GM23338 (cell line): ENCODE results near the gene FOXP1. TPM values are rescaled to one million over a fixed set of nuclear protein-coding genes. Genes with fewer than 3 reads are reported as not detected.

Source experiments
- ATAC-seq: fragments of 200-7000 bp; cut with Tn5 transposase; 3 replicates; pipeline ENCODE4 v1.9.1; 2020
- DNase-seq: peaks from one replicate; pipeline ENCODE4 v3.0.0-alpha.2; 2015; ENCODE audit warnings: low spot score
- H2AFZ ChIP-seq: fragments of 200-600 bp; sonication (generic); 2 replicates; pipeline ENCODE4 v1.8.0; 2016; ENCODE audit warnings: antibody characterized with exemption, mild to moderate bottlenecking, moderate library complexity
- H3F3A ChIP-seq: fragments of 200-600 bp; sonication (generic); replicated peaks from 2 replicates; pipeline ENCODE4 v1.8.0; 2017; ENCODE audit warnings: antibody characterized with exemption, mixed run types, low read depth
- H3K27ac ChIP-seq: fragments of 200-600 bp; sonication (generic); 2 replicates; pipeline ENCODE4 v1.6.1; 2016; ENCODE audit warnings: low read depth
- H3K27me3 ChIP-seq: fragments of 200-600 bp; sonication (generic); 2 replicates; pipeline ENCODE4 v1.8.0; 2016; ENCODE audit warnings: mild to moderate bottlenecking, mixed run types, moderate library complexity; ENCODE audit not compliant: insufficient read depth
- H3K36me3 ChIP-seq: fragments of 200-600 bp; sonication (generic); 2 replicates; pipeline ENCODE4 v1.8.0; 2016; ENCODE audit warnings: mild to moderate bottlenecking; ENCODE audit not compliant: insufficient read depth
- H3K4me1 ChIP-seq: fragments of 200-600 bp; sonication (generic); 2 replicates; pipeline ENCODE4 v1.8.0; 2016; ENCODE audit warnings: mild to moderate bottlenecking, moderate library complexity; ENCODE audit not compliant: insufficient read depth
- H3K4me2 ChIP-seq: fragments of 200-600 bp; sonication (generic); 2 replicates; pipeline ENCODE4 v1.7.1; 2017; ENCODE audit warnings: mixed run types
- H3K4me3 ChIP-seq: fragments of 200-600 bp; sonication (generic); 2 replicates; pipeline ENCODE4 v1.6.1; 2016; ENCODE audit warnings: mixed run types
- H3K79me2 ChIP-seq: fragments of 200-600 bp; sonication (generic); replicated peaks from 2 replicates; pipeline ENCODE4 v1.8.0; 2017; ENCODE audit warnings: mild to moderate bottlenecking; ENCODE audit not compliant: insufficient read depth
- H3K9me2 ChIP-seq: fragments of 200-600 bp; sonication (generic); 2 replicates; pipeline ENCODE4 v1.8.0; 2017; ENCODE audit not compliant: insufficient read depth
- H4K20me1 ChIP-seq: fragments of 200-600 bp; sonication (generic); replicated peaks from 2 replicates; pipeline ENCODE4 v1.8.0; 2017; ENCODE audit warnings: mild to moderate bottlenecking; ENCODE audit not compliant: insufficient read depth
- H3K27ac Mint-ChIP-seq: 2 replicates; pipeline ENCODE4 v1.8.0; 2020; ENCODE audit warnings: inconsistent platforms, mild to moderate bottlenecking, moderate library complexity, mixed read lengths
- H3K27me3 Mint-ChIP-seq: 3 replicates; pipeline ENCODE4 v1.8.0; 2022; ENCODE audit warnings: low read depth, mild to moderate bottlenecking, moderate library complexity, mixed read lengths, inconsistent platforms; ENCODE audit not compliant: insufficient read depth, poor library complexity
- H3K36me3 Mint-ChIP-seq: 3 replicates; pipeline ENCODE4 v1.8.0; 2021; ENCODE audit warnings: low read depth, mild to moderate bottlenecking, inconsistent platforms, moderate library complexity, mixed read lengths
- H3K4me1 Mint-ChIP-seq: 3 replicates; pipeline ENCODE4 v1.8.0; 2020; ENCODE audit warnings: mild to moderate bottlenecking, inconsistent platforms, mixed read lengths
- H3K4me3 Mint-ChIP-seq: 3 replicates; pipeline ENCODE4 v1.8.0; 2021; ENCODE audit warnings: moderate library complexity, mild to moderate bottlenecking, inconsistent platforms, mixed read lengths
- H3K9me3 Mint-ChIP-seq: 3 replicates; pipeline ENCODE4 v1.8.0; 2020; ENCODE audit warnings: moderate library complexity, mild to moderate bottlenecking, inconsistent platforms, mixed read lengths
- CREB1 ChIP-seq: fragments of 250-450 bp; sonication (Bioruptor Pico); IDR thresholded peaks from 2 replicates; pipeline ENCODE4 v1.5.0; 2020; ENCODE audit warnings: low read depth, mild to moderate bottlenecking, moderate library complexity
- ETS1 ChIP-seq: IDR thresholded peaks from 2 replicates; pipeline ENCODE4 v1.6.1; 2016; ENCODE audit warnings: antibody characterized with exemption
- EZH2 ChIP-seq: fragments of 200-600 bp; sonication (generic); IDR thresholded peaks from one replicate; pipeline ENCODE4 v1.8.0; 2017; ENCODE audit warnings: antibody characterized with exemption, mild to moderate bottlenecking, low read depth; ENCODE audit not compliant: unreplicated experiment
- EZH2phosphoT487 ChIP-seq: fragments of 200-600 bp; sonication (generic); IDR thresholded peaks from one replicate; pipeline ENCODE4 v1.8.1; 2018; ENCODE audit warnings: antibody characterized with exemption; ENCODE audit not compliant: unreplicated experiment
- JUNB ChIP-seq: IDR thresholded peaks from one replicate; pipeline ENCODE4 v1.6.1; 2016; ENCODE audit warnings: antibody characterized with exemption; ENCODE audit not compliant: unreplicated experiment
- REST ChIP-seq: IDR thresholded peaks from one replicate; pipeline ENCODE4 v1.6.1; 2018; ENCODE audit warnings: antibody characterized with exemption; ENCODE audit not compliant: unreplicated experiment
- ZNF331 ChIP-seq: fragments of 250-450 bp; sonication (Bioruptor Pico); IDR thresholded peaks from 2 replicates; pipeline ENCODE4 v1.5.0; 2020; ENCODE audit warnings: low read depth, mild to moderate bottlenecking, moderate library complexity
- ZNF462 ChIP-seq: fragments of 250-450 bp; sonication (Bioruptor Pico); IDR thresholded peaks from 2 replicates; pipeline ENCODE4 v1.5.0; 2020; ENCODE audit warnings: mild to moderate bottlenecking, moderate library complexity
- polyA plus RNA-seq: library from polyadenylated mRNA; unstranded; fragments of >200 nt; fragmentation: Nextera tagmentation; extraction: Ambion mirVana; gene quantifications from 2 replicates; pipeline ENCODE4 v1.2.1, GENCODE V29; 2016
- total RNA-seq: library from RNA; depleted of rRNA; stranded (reverse); fragments of >200 nt; shearing (Covaris generic); gene quantifications from 2 replicates; pipeline ENCODE4 v1.2.3, GENCODE V29; 2014

FOXP1 gene
- total and polyA plus RNA-seq, 2 experiments from 2014 or later: 32.9 to 35.5 TPM

GRCh38 chr3:71127844-71128243, 455.7 kb downstream of the FOXP1 start:
- no peak overlapping the region for H3K4me3 Mint-ChIP-seq
- H3K9me3 Mint-ChIP-seq: no peaks in the 10 kb centered on the region
- H3K27me3 ChIP-seq: no peaks in the 10 kb centered on the region
- peaks cover 66% of the 10 kb centered on the region for H3K4me1 Mint-ChIP-seq
- no peaks in the 10 kb centered on the region for H3K36me3 ChIP-seq
- H3K27ac Mint-ChIP-seq: peak overlapping the region; percentile 82
- TF ChIP-seq ETS1: no peak
- no peak for TF ChIP-seq EZH2
- TF ChIP-seq CREB1 (CRISPR knock-in tag): no peak
- TF ChIP-seq EZH2phosphoT487: no peak
- no peak for TF ChIP-seq ZNF462 (CRISPR knock-in tag)
- TF ChIP-seq ZNF331 (CRISPR knock-in tag): no peak
- TF ChIP-seq JUNB: no peak
- TF ChIP-seq REST: no peak
- H3K4me2 ChIP-seq: peak overlapping the region; percentile 9
- no peak for DNase-seq
- H3K79me2 ChIP-seq: 0 out of 2 replicates have a peak, but pooled peaks cover 6% of the 10 kb centered on the region
- H3K27ac ChIP-seq: peak overlapping the region; percentile 72
- H3K27me3 Mint-ChIP-seq: peaks cover 4% of the 10 kb centered on the region
- H3F3A ChIP-seq: peaks cover 4% of the 10 kb centered on the region; the same call in 1 of the 2 replicates
- H3K4me1 ChIP-seq: peaks cover 66% of the 10 kb centered on the region
- H2AFZ ChIP-seq: no peak overlapping the region
- no peaks in the 10 kb centered on the region for H3K9me2 ChIP-seq
- no peak for ATAC-seq
- no peaks in the 10 kb centered on the region for H3K36me3 Mint-ChIP-seq
- H3K4me3 ChIP-seq: no peak overlapping the region
- H4K20me1 ChIP-seq: no peaks in the 10 kb centered on the region
